Skeletal muscle tissue (tissue), 5 donors: Measurements from ENCODE around the gene SCRN1. TPM values are rescaled to one million over a fixed set of nuclear protein-coding genes. Genes with fewer than 3 reads are reported as not detected.

Experiments used
- H3K27ac ChIP-seq: one replicate; pipeline ENCODE4 v1.7.0; 2013; ENCODE audit warnings: mild to moderate bottlenecking, low read depth, low read length, inconsistent platforms
- H3K27me3 ChIP-seq, 3 donors: one replicate each; pipeline ENCODE4 v1.7.0; 2013; ENCODE audit warnings: low read length in 3 of 3; ENCODE audit not compliant: control insufficient read depth in 3 of 3, insufficient read depth in 3 of 3
- H3K36me3 ChIP-seq, 3 donors: one replicate each; pipeline ENCODE4 v1.7.0; 2013; ENCODE audit warnings: low read length in 3 of 3; ENCODE audit not compliant: control insufficient read depth in 3 of 3, insufficient read depth in 3 of 3
- H3K4me1 ChIP-seq, 3 donors: one replicate each; pipeline ENCODE4 v1.7.0; 2013; ENCODE audit warnings: low read length in 3 of 3, mild to moderate bottlenecking in 3 of 3; ENCODE audit not compliant: control insufficient read depth in 3 of 3, insufficient read depth in 3 of 3
- H3K4me3 ChIP-seq, 3 donors: one replicate each; pipeline ENCODE4 v1.7.0; 2013; ENCODE audit warnings: low read length in 3 of 3
- H3K9ac ChIP-seq, 3 donors: one replicate each; pipeline ENCODE4 v1.7.0; 2013; ENCODE audit warnings: low read length in 3 of 3, mild to moderate bottlenecking in 3 of 3, moderate library complexity in 2 of 3, low read depth in 1 of 3
- H3K9me3 ChIP-seq, 3 donors: one replicate each; pipeline ENCODE4 v1.7.0; 2013; ENCODE audit warnings: low read length in 3 of 3; ENCODE audit not compliant: control insufficient read depth in 3 of 3
- small RNA-seq: library from RNA; depleted of rRNA; stranded (forward); fragments of <200 nt; gene quantifications from one replicate; pipeline ENCODE3, GENCODE V24; 2014
- total RNA-seq: library from RNA; depleted of rRNA; stranded (reverse); fragments of >200 nt; gene quantifications from one replicate; pipeline ENCODE4 v1.2.3, GENCODE V29; 2014
- donor health status: Osteomylitis.

SCRN1 gene
- total RNA-seq, 1 donor from 2014 or later: 20.4 TPM

DNA sequence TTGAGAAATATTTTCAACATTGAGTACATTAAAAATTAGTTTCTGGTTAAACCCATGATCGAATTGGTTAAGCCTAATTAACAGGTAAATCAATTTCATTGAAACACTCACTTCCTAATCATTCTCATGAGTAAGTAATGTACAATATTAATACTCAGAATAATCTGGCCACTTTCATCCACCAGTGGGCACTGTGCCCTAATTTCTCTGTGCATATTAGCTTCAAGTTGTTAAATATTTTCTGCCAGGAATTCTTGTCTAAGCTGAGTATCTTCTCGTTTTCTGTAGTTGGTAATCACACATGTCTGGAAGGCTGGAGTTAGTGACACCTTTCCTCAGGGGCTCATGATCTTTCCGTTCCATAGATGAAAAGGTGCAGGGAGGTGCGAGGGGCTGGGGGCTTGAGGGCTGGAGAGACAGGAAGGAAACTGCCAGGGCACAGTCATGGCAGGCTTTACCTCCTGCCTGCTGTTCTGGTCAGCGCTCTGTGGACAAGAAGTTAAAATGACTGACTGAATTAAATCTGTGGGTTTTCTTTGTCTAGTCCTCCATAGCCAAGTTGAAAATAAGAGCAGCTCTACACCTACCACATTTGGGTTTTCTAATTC lies 111.4 kb downstream of the SCRN1 start:
- Histone ChIP-seq H3K27ac (no peak overlapping the region), H3K9me3 (no peaks in the 10 kb centered on the region), H3K27me3 (no peaks in the 10 kb centered on the region), H3K4me3 (no peak overlapping the region), H3K9ac (no peak overlapping the region), H3K4me1 (peaks cover 0 to 3% (median 0%) of the 10 kb centered on the region in 3 donors), H3K36me3 (peaks cover 0 to 9% (median 4%) of the 10 kb centered on the region in 3 donors)

DNA sequence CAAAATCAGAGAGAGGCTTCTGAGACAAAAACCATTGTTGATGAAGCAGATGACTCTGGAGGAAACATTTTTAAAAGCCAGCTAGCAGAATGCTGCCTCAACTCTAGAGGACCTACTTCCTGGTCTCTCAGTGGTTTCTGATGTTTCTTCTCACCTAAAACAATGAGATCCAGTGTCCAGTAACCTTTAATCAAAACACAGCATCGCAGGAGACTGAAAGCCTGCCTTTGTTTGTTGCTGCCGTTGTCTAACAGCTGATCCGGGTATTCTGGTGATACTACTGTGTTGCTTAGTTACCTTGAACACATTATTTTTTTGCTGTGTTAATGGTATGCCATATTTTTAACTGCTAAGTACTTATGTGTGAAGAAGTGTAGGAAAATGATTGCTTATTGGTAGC lies 112.4 kb downstream of the SCRN1 start:
- peaks cover 0 to 9% (median 4%) of the 10 kb centered on the region in 3 donors for H3K36me3 ChIP-seq
- H3K27me3 ChIP-seq: no peaks in the 10 kb centered on the region
- no peak overlapping the region for H3K4me3 ChIP-seq
- H3K4me1 ChIP-seq: peaks cover 4 to 8% (median 5%) of the 10 kb centered on the region in 3 donors
- no peak overlapping the region for H3K27ac ChIP-seq
- H3K9me3 ChIP-seq: no peaks in the 10 kb centered on the region
- H3K9ac ChIP-seq: no peak overlapping the region

DNA sequence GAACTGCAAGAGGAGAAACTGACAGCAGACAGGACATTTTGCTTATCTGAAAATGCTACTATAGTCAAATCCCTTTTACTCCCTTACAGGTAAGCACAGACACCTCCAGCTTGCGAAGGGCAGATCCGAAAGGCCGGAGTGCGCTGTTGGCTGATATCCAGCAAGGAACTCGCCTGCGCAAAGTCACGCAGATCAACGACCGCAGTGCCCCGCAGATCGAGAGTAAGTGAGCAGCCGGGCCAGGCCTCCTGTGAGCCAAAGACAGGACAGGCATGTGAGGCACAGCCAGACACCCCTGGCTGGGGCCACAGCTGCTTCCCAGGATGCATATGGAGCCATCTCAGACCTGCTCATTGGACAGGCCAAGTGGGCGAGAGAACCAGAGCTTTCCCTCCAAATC lies 113.9 kb downstream of the SCRN1 start:
- Histone ChIP-seq H3K27ac (no peak overlapping the region), H3K9me3 (no peaks in the 10 kb centered on the region), H3K9ac (no peak overlapping the region), H3K36me3 (peaks cover 0 to 6% (median 4%) of the 10 kb centered on the region in 3 donors), H3K4me3 (no peak overlapping the region), H3K4me1 (peaks cover 4 to 10% (median 8%) of the 10 kb centered on the region in 3 donors), H3K27me3 (no peaks in the 10 kb centered on the region)

DNA sequence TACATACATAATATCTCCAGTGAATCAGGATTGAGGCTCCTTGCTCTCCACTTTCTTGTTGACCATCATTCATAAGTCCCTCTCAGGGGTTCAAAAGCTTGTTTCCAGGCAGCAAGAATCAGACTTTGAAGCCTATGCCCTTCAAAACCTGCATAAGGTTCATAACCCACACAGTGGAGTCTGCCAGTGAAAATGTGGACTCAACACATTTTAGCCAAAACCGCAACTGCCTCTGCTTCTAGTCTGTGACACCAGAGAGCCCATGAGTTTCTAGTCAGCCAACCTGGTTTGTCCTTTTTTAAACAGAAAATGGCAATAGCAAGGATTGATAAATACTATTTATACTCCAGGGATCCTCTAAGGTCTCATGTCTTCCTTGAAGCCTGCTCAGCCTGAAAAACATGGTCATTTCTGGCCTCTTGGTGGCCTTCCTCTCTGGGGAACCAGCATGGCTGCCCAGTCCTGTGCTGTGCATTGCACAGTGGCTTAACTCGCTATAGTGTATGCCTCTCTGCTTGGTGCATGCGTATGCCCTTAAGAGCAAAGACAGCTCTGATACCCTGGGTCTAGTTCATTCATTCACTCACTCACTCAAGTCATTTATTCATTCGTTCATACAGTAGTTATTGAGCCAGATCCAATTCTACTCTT lies 115.8 kb downstream of the SCRN1 start:
- no peaks in the 10 kb centered on the region for H3K27me3 ChIP-seq
- peaks cover 0 to 4% (median 3%) of the 10 kb centered on the region in 3 donors for H3K36me3 ChIP-seq
- no peak overlapping the region for H3K9ac ChIP-seq
- peaks cover 4 to 13% (median 10%) of the 10 kb centered on the region in 3 donors for H3K4me1 ChIP-seq
- H3K27ac ChIP-seq: no peak overlapping the region
- no peak overlapping the region for H3K4me3 ChIP-seq
- no peaks in the 10 kb centered on the region for H3K9me3 ChIP-seq

DNA sequence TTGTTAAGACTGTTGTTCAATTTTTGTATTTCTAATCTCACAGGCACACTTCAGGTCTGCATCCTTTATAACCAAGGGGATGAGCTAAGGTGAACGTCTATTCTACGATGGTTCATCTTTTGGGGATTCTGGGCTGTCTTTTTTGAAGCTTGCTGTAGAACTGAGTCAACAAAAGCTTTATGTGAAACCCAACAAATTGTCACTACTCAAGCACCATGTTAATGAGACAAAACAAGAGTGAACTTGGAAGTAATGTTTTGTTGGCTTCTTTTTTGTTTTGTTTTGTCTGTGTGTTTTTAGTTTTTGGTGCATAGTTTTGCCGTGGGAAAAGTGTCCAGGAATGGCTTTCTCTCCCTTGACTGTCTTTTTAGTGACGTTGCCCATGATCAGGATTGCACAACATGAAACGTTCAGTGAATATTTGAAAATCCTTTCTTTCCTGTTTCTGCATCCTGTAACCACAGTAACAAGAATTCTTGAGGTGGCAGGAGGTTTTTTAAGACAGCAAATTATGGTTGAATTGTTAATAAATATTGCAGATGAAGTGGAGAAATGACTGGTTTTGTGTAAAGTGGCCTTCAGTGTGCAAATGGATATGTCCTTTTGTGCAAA lies 117.7 kb downstream of the SCRN1 start:
- peaks cover 0 to 4% (median 3%) of the 10 kb centered on the region in 3 donors for H3K36me3 ChIP-seq
- no peak overlapping the region for H3K9ac ChIP-seq
- peaks cover 12 to 21% (median 18%) of the 10 kb centered on the region in 3 donors for H3K4me1 ChIP-seq
- no peaks in the 10 kb centered on the region for H3K27me3 ChIP-seq
- H3K4me3 ChIP-seq: no peak overlapping the region
- no peaks in the 10 kb centered on the region for H3K9me3 ChIP-seq
- H3K27ac ChIP-seq: no peak overlapping the region

Small RNAs within 50 kb of the gene (small RNA-seq; reads per million reads assigned to genes)
- gene RF01210: not detected

Other genes starting within 250 kb of the SCRN1 start
- 4.7 TPM for gene WIPF3, start 183.3 kb downstream of the SCRN1 start, total RNA-seq
- 13.0 TPM for gene FKBP14, start 36.9 kb upstream of the SCRN1 start, total RNA-seq
- gene PLEKHA8, start 38.6 kb upstream of the SCRN1 start, total RNA-seq: 6.8 TPM
- gene MTURN, start 145.2 kb upstream of the SCRN1 start, total RNA-seq: 74.6 TPM